Measurements from ENCODE around the gene LGALS3. TPM values are rescaled to one million over a fixed set of nuclear protein-coding genes. Genes with fewer than 3 reads are reported as not detected.

LGALS3 gene
- polyA plus RNA-seq, 3 donors = 14.8 to 26.0 (median 16.1) TPM

DNA sequence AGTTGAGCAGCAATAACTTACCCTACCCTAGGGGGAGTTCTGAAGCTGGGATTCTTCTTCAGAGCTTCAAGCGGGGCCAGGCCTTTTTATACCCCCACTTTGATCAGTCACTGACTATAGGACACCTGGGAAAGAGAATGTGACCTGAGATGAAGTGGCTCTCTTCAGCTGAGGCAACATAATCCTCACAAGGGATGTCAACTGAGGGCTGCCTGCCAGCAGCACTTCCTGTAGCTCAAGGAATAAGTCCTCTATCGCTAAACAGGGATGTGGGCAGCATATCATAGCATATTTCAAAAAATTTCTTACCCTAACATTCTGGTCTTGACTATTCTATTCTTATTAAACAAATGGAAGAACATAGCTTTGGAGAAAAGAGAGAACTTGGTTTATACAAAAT lies 17.4 kb downstream of the LGALS3 start:
- DNase-seq (ENCODE audit: extremely low read depth in 1 of 11, low read depth in 9 of 11, low spot score in 4 of 11) = no peak

GRCh38 chr14:55151601-55152000 lies 22.5 kb downstream of the LGALS3 start:
- DNase-seq (ENCODE audit: extremely low read depth in 1 of 11, low read depth in 9 of 11, low spot score in 4 of 11) = no peak

- no peak for DNase-seq (ENCODE audit: extremely low read depth in 1 of 11, low read depth in 9 of 11, low spot score in 4 of 11)
Measured at GRCh38 chr14:55152052-55152753, 23.2 kb downstream of the LGALS3 start.

- DNase-seq (ENCODE audit: extremely low read depth in 1 of 11, low read depth in 9 of 11, low spot score in 4 of 11) = no peak
Measured at GRCh38 chr14:55153951-55154350, 24.9 kb downstream of the LGALS3 start.

DNA sequence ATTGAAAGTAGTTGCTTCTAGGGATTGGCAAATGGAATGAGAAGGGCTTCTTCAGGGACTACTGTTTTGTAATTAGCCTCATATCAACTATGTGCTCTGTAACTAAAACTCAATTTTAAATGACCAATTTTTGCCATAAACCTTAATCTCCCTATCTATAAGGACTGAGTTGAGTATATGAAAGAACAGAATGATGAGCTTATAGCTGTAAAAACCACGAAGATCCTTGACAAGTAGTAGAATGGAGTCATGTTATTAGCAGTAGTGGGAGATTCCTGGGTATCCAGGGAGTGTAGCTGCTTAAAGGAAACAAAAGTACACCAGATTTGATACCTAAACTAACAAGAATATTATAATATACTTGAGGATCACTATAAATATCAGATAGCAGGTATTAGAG lies 28.0 kb downstream of the LGALS3 start:
- DNase-seq (ENCODE audit: extremely low read depth in 1 of 11, low read depth in 9 of 11, low spot score in 4 of 11) = no peak

DNA sequence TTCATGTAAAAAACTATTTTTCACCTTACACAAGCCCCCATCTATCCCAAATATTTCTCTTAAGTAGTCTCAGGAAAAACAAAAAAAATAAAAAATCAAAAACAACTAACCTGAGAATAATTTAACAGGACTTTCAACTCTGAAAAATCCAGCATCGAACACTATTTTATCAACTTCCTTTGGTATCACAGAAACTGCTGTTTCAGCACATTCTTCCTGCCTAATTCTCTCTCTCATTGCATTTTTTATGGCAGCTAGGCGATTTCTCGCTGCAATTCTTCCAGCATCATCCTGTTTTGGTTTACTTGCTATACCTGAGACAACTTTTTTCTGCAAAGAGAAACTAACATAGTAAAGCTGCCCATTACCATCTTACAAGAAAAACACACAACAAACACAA lies 29.4 kb downstream of the LGALS3 start:
- DNase-seq (ENCODE audit: extremely low read depth in 1 of 11, low read depth in 9 of 11, low spot score in 4 of 11) = no peak

- peak in 7 of 11 donors; percentile 8 to 25 (median 12) for DNase-seq (ENCODE audit: extremely low read depth in 1 of 11, low read depth in 9 of 11, low spot score in 4 of 11)
Measured at GRCh38 chr14:55160989-55161388, 31.9 kb downstream of the LGALS3 start.

DNA sequence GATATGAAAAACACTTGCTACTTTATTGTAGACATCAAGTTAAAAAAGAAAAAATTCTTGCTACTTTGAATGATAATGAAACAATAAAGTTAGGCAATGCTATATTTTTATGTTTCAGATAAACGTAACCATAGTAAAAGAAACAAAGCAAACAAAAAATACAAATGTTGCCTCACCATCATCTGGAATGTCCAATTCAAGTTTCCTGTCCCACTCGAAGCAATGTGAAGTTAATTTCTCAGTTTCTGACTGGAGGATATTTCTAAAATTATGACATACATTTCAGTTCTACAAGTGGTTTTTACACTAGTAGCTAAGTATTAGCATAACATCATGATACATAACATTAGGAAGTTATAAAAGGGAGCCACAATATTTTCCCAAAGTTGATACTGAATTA lies 41.5 kb downstream of the LGALS3 start:
- no peak for DNase-seq (ENCODE audit: extremely low read depth in 1 of 11, low read depth in 9 of 11, low spot score in 4 of 11)

DNA sequence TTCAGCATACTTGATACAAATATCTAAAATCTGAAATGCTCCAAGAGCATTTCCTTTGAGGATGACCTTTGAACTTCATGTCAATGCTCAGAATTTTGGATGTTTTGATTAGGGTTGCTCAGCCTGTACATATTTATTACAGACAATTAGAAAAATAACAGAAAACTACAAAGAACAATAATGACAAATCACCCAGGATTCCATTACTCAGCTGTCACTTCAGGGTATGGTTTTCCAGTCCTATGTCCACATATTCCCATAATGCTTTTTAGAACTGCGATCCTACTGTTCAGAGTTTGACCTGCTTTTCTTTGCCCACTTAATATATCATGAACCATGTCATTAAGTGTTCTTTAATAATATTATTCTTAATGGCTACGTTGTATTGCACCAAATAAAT lies 51.0 kb downstream of the LGALS3 start:
- DNase-seq (ENCODE audit: extremely low read depth in 1 of 11, low read depth in 9 of 11, low spot score in 4 of 11) = no peak

- DNase-seq (ENCODE audit: extremely low read depth in 1 of 11, low read depth in 9 of 11, low spot score in 4 of 11) = no peak
Measured at GRCh38 chr14:55180434-55180833, 51.4 kb downstream of the LGALS3 start.

DNA sequence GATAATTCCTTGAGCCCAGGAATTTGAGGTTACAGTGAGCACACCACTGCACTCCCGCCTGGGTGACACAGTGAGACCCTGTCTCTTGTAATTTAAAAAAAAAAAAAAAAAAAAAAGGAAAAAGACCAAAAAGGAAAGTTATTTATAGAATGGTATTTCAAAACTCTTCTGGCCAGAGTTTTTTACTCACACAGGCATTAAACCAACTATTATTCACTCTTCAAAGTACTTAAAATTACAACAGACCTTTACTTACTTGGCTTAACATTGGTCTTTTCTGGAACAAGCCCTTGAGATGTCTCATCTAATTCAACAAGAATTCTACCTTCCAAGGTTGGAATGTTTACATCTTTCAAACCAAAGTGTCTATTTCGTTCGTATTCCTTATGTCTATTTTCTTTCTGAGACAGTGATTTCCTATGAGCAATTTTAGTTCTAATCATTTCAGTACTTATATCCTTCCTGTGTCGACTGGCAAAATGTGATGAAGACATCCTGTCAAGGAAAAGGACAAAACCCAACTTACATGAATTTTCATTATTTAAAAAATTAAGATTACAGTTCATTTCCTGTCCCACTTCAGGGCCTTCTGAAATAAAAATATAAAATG lies 59.7 kb downstream of the LGALS3 start:
- no peak for DNase-seq (ENCODE audit: extremely low read depth in 1 of 11, low read depth in 9 of 11, low spot score in 4 of 11)

DNA sequence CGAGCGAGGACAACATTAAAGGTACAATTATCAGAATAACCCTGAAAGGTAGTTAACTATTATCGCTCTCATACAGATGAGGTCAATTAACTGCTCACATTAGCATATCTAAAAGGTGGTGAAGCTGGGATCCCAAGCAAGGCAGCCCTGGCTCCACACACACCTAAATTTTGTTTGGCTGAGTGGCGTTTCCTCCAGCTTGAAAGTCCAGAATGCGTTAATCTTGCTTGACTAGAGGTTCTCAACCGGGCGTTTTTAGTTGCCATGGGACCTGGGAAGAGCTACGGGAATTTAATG lies 61.8 kb downstream of the LGALS3 start:
- DNase-seq (ENCODE audit: extremely low read depth in 1 of 11, low read depth in 9 of 11, low spot score in 4 of 11) = no peak

- peak; percentile 90 to 99 (median 96) for DNase-seq (ENCODE audit: extremely low read depth in 1 of 11, low read depth in 9 of 11, low spot score in 4 of 11)
Measured at GRCh38 chr14:55191203-55192053, 62.4 kb downstream of the LGALS3 start, which contains the start of gene DLGAP5. DLGAP5 (minus strand) TSS chr14:55191585; CDS start chr14:55189179, 2,406 bp downstream.

DNA sequence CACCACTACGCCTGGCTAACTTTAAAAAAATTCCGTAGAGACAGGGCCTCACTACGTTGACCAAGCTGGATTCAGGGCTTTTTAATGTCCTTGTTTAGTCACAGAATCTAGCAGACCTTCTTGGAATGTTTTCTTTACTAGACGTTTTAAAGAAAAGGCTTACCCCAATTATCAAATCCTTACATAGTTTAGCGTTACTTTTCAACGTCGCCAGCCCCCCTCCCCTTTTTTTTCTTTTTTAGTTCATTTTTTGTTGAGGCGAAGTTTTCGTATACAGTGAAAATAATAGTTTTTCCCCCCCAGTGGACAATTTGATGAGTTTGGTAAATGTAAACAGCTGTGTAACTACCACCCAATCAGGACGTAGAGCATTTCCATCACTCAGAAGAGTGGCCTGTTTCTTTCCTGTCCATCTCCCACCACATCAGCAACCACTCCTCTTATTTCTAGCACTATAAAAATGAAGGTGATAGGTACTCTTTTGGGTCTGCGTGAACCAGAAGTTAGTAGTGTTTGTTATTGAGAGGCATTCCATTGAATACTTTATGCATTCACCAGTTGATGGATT lies 63.1 kb downstream of the LGALS3 start:
- DNase-seq (ENCODE audit: extremely low read depth in 1 of 11, low read depth in 9 of 11, low spot score in 4 of 11) = no peak

DNA sequence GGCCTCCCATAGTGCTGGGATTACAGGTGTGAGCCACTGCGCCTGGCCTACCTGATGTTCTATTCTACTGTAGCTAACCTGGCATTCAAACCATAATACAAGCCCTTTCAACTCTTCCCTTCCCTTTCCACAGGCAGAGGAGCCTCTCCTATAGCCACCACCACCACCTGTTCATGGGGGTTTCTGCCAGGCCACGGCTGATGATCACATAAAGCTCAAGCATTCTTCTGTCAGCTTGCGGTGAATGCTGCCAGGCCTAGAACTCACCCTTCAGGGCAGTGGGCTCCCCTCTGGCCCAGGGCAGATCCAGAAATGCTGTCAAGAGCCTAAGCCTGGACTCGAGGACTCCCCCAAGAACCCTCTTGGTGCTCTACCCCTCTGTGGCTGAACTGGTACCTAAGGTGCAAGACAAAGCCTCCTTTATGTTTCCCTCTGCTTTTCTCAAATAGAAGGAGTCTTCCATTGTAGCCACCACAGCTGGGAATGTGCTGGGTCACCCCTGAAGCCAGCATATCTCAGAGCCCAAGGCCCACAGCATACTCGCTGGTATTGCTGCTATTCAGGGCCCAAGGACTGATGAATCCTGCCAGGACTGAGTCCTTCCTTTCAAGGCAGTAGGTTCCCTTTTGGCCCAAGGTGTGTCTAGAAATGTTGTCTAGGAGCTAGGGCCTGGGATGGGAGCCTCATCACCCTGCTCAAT lies 65.8 kb downstream of the LGALS3 start:
- DNase-seq (ENCODE audit: extremely low read depth in 1 of 11, low read depth in 9 of 11, low spot score in 4 of 11) = no peak
